WERI-Rb-1 (cell line): ENCODE data around the gene SSTR4.

Experiments used
- DNase-seq: peaks from one replicate; pipeline ENCODE4 v3.0.0-alpha.2; 2020
- H3K27ac ChIP-seq: fragments of 250-450 bp; sonication (Bioruptor Pico); 2 replicates; pipeline ENCODE4 v1.5.1; 2020; ENCODE audit warnings: mild to moderate bottlenecking, moderate library complexity
- H3K27me3 ChIP-seq: fragments of 250-450 bp; sonication (Bioruptor Pico); 2 replicates; pipeline ENCODE4 v1.5.1; 2021; ENCODE audit warnings: mild to moderate bottlenecking, low read depth, moderate library complexity; ENCODE audit not compliant: insufficient read depth, severe bottlenecking
- H3K36me3 ChIP-seq: fragments of 250-450 bp; sonication (Bioruptor Pico); 2 replicates; pipeline ENCODE4 v1.5.1; 2020; ENCODE audit warnings: mild to moderate bottlenecking, moderate library complexity
- H3K4me3 ChIP-seq: 2 replicates; pipeline ENCODE4 v1.5.1; 2011; ENCODE audit warnings: low read depth, mild to moderate bottlenecking, control low read depth, low read length
- H3K9me3 ChIP-seq: fragments of 250-450 bp; sonication (Bioruptor Pico); 2 replicates; pipeline ENCODE4 v1.5.1; 2021; ENCODE audit warnings: mild to moderate bottlenecking, moderate library complexity; ENCODE audit not compliant: severe bottlenecking
- CTCF ChIP-seq: IDR thresholded peaks from 2 replicates; pipeline ENCODE4 v1.5.1; 2011; ENCODE audit warnings: low read depth, mild to moderate bottlenecking, control low read depth, inconsistent platforms, low read length

SSTR4 gene

GRCh38 chr20:23082846-23083552, 47.9 kb downstream of the SSTR4 start:
- no peak for DNase-seq
- H3K27me3 ChIP-seq = no peaks in the 10 kb centered on the region
- H3K4me3 ChIP-seq = no peak overlapping the region
- TF ChIP-seq CTCF = no peak
- H3K36me3 ChIP-seq = no peaks in the 10 kb centered on the region
- H3K27ac ChIP-seq = no peak overlapping the region
- no peaks in the 10 kb centered on the region for H3K9me3 ChIP-seq

- no peak for TF ChIP-seq CTCF
- no peak for DNase-seq
- Histone ChIP-seq H3K36me3 (no peaks in the 10 kb centered on the region), H3K27ac (no peak overlapping the region), H3K9me3 (no peaks in the 10 kb centered on the region), H3K27me3 (no peaks in the 10 kb centered on the region), H3K4me3 (no peak overlapping the region)
Measured at GRCh38 chr20:23083553-23084220, 48.6 kb downstream of the SSTR4 start.

- no peak for DNase-seq
- no peak for TF ChIP-seq CTCF
- H3K4me3 ChIP-seq = no peak overlapping the region
- no peaks in the 10 kb centered on the region for H3K36me3 ChIP-seq
- H3K9me3 ChIP-seq = no peaks in the 10 kb centered on the region
- no peak overlapping the region for H3K27ac ChIP-seq
- no peaks in the 10 kb centered on the region for H3K27me3 ChIP-seq
Measured at GRCh38 chr20:23084282-23084844, 49.3 kb downstream of the SSTR4 start.

- Histone ChIP-seq H3K36me3 (no peaks in the 10 kb centered on the region), H3K9me3 (no peaks in the 10 kb centered on the region), H3K4me3 (no peak overlapping the region), H3K27me3 (no peaks in the 10 kb centered on the region), H3K27ac (no peak overlapping the region)
- TF ChIP-seq CTCF = no peak
- DNase-seq = no peak
Measured at GRCh38 chr20:23084845-23085365, 49.8 kb downstream of the SSTR4 start.

- no peak overlapping the region for H3K27ac ChIP-seq
- DNase-seq = no peak
- no peaks in the 10 kb centered on the region for H3K27me3 ChIP-seq
- no peak for TF ChIP-seq CTCF
- H3K4me3 ChIP-seq = no peak overlapping the region
- H3K9me3 ChIP-seq = no peaks in the 10 kb centered on the region
- H3K36me3 ChIP-seq = no peaks in the 10 kb centered on the region
Measured at GRCh38 chr20:23085436-23086055, 50.4 kb downstream of the SSTR4 start.
